Measurements from ENCODE around the gene SRPX2.

DNA sequence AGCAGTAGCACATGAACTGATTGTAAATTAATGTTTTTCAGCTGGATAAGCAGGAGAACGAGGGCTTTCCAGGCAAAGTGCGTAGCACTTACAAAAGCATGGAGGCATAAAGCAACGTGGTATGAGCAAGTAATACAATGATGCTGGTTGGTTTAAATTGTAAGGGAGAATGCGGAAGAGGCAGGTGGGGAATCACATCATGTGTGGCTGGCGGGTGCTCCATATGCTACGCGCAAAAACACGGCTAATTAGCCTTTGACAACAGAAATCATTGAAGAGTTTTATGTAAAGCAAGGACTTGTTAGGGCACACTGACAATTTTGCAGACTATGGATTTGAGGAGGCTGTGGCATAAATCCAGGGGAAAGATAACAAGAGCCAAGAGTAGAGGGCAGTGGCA is 73.4 kb downstream of the SRPX2 start:
- TF ChIP-seq, protein P1, sequence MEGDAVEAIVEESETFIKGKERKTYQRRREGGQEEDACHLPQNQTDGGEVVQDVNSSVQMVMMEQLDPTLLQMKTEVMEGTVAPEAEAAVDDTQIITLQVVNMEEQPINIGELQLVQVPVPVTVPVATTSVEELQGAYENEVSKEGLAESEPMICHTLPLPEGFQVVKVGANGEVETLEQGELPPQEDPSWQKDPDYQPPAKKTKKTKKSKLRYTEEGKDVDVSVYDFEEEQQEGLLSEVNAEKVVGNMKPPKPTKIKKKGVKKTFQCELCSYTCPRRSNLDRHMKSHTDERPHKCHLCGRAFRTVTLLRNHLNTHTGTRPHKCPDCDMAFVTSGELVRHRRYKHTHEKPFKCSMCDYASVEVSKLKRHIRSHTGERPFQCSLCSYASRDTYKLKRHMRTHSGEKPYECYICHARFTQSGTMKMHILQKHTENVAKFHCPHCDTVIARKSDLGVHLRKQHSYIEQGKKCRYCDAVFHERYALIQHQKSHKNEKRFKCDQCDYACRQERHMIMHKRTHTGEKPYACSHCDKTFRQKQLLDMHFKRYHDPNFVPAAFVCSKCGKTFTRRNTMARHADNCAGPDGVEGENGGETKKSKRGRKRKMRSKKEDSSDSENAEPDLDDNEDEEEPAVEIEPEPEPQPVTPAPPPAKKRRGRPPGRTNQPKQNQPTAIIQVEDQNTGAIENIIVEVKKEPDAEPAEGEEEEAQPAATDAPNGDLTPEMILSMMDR (IDR thresholded peaks at IDR 0.05; ENCODE audit: insufficient read depth, low read depth, low read length), result no peak
- no peak for TF ChIP-seq EZH2 (IDR thresholded peaks at IDR 0.05; ENCODE audit: insufficient read depth, low read length)
